SU-DHL-6 (cell line): ENCODE data around the gene GAPDH.

Experiments used
- H2AFZ ChIP-seq: fragments of 200-600 bp; sonication (generic); 2 replicates; pipeline ENCODE4 v1.6.1; 2014; ENCODE audit warnings: low read depth, mild to moderate bottlenecking, moderate library complexity, mixed read lengths, antibody characterized with exemption, low read length; ENCODE audit not compliant: severe bottlenecking
- H3F3A ChIP-seq: fragments of 200-600 bp; shearing (Covaris generic); 2 replicates; pipeline ENCODE4 v1.6.0; 2016; ENCODE audit warnings: antibody characterized with exemption, mild to moderate bottlenecking; ENCODE audit not compliant: insufficient read depth
- H3K27ac ChIP-seq: fragments of 200-600 bp; sonication (generic); 2 replicates; pipeline ENCODE4 v1.5.1; 2016; ENCODE audit warnings: low read depth, mild to moderate bottlenecking, low read length, moderate library complexity, mixed read lengths
- H3K27me3 ChIP-seq: fragments of 200-600 bp; sonication (generic), shearing (Covaris generic); 2 replicates; pipeline ENCODE4 v1.6.0; 2014; ENCODE audit warnings: mild to moderate bottlenecking, low read length
- H3K36me3 ChIP-seq: fragments of 200-600 bp; sonication (generic); 2 replicates; pipeline ENCODE4 v1.6.1; 2014; ENCODE audit warnings: mild to moderate bottlenecking, low read length, mixed read lengths
- H3K4me2 ChIP-seq: fragments of 300-600, 200-600 bp; shearing (Covaris generic), sonication (generic); 2 replicates; pipeline ENCODE4 v1.6.0; 2014; ENCODE audit warnings: low read length, low read depth, mild to moderate bottlenecking; ENCODE audit not compliant: poor library complexity, severe bottlenecking
- H3K4me3 ChIP-seq: fragments of 200-600 bp; sonication (generic); 2 replicates; pipeline ENCODE4 v1.5.1; 2014; ENCODE audit warnings: antibody characterized with exemption, low read length, mild to moderate bottlenecking, mixed read lengths; ENCODE audit not compliant: insufficient read depth, poor library complexity, severe bottlenecking
- H3K79me2 ChIP-seq: fragments of 200-600 bp; sonication (generic); 2 replicates; pipeline ENCODE4 v1.6.1; 2014; ENCODE audit warnings: mild to moderate bottlenecking, low read length, moderate library complexity; ENCODE audit not compliant: insufficient read depth
- H3K9ac ChIP-seq: fragments of 200-600 bp; sonication (generic); 2 replicates; pipeline ENCODE4 v1.7.0; 2014; ENCODE audit warnings: mild to moderate bottlenecking, low read length
- H3K9me2 ChIP-seq: fragments of 200-600 bp; sonication (generic); replicated peaks from 2 replicates; pipeline ENCODE4 v1.6.1; 2014; ENCODE audit warnings: low read length; ENCODE audit not compliant: insufficient read depth
- H3K9me3 ChIP-seq: fragments of 200-600 bp; sonication (generic); 2 replicates; pipeline ENCODE4 v1.6.1; 2014; ENCODE audit warnings: low read length, mixed read lengths; ENCODE audit not compliant: insufficient read depth
- H4K20me1 ChIP-seq: fragments of 200-600 bp; sonication (generic); 2 replicates; pipeline ENCODE4 v1.6.1; 2014; ENCODE audit warnings: low read depth, mild to moderate bottlenecking, antibody characterized with exemption, low read length, moderate library complexity, mixed read lengths
- CTCF ChIP-seq: fragments of 200-600 bp; sonication (generic); IDR thresholded peaks from one replicate; pipeline ENCODE4 v1.5.1; 2017; ENCODE audit warnings: antibody characterized with exemption, mild to moderate bottlenecking, low read length, moderate library complexity; ENCODE audit not compliant: insufficient read depth, poor library complexity, severe bottlenecking
- EZH2phosphoT487 ChIP-seq: fragments of 200-600 bp; sonication (generic), shearing (Covaris generic); conservative IDR thresholded peaks from 2 replicates; pipeline ENCODE4 v1.6.1; 2018; ENCODE audit warnings: mild to moderate bottlenecking, antibody characterized with exemption, low read length, moderate library complexity, mixed read lengths

Gene GAPDH

GRCh38 chr12:6550294-6551062, 16.2 kb downstream of the GAPDH start:
- H3K36me3 ChIP-seq, result peaks cover 7% of the 10 kb centered on the region; the same call in 1 of the 2 replicates
- H3K4me3 ChIP-seq, result no peak overlapping the region
- no peak overlapping the region for H3K27ac ChIP-seq
- no peaks in the 10 kb centered on the region for H3K9me3 ChIP-seq
- no peak overlapping the region for H2AFZ ChIP-seq
- H3K4me2 ChIP-seq, result no peak overlapping the region
- H4K20me1 ChIP-seq, result peaks cover 2% of the 10 kb centered on the region; the same call in 1 of the 2 replicates
- H3K27me3 ChIP-seq, result no peaks in the 10 kb centered on the region
- TF ChIP-seq CTCF (no peak), EZH2phosphoT487 (no peak)
- H3F3A ChIP-seq, result no peaks in the 10 kb centered on the region
- H3K9me2 ChIP-seq, result no peaks in the 10 kb centered on the region
- H3K9ac ChIP-seq, result no peak overlapping the region
- H3K79me2 ChIP-seq, result peaks cover 45% of the 10 kb centered on the region

GRCh38 chr12:6551063-6551461, 16.7 kb downstream of the GAPDH start:
- H3K79me2 ChIP-seq, result peaks cover 45% of the 10 kb centered on the region
- H3K9me2 ChIP-seq, result no peaks in the 10 kb centered on the region
- no peak overlapping the region for H3K9ac ChIP-seq
- no peak overlapping the region for H3K27ac ChIP-seq
- no peak overlapping the region for H3K4me2 ChIP-seq
- H4K20me1 ChIP-seq, result peaks cover 2% of the 10 kb centered on the region; the same call in 1 of the 2 replicates
- H3K4me3 ChIP-seq, result no peak overlapping the region
- H3K27me3 ChIP-seq, result no peaks in the 10 kb centered on the region
- TF ChIP-seq EZH2phosphoT487, result no peak
- no peak for TF ChIP-seq CTCF
- no peaks in the 10 kb centered on the region for H3K9me3 ChIP-seq
- peaks cover 7% of the 10 kb centered on the region; the same call in 1 of the 2 replicates for H3K36me3 ChIP-seq
- H3F3A ChIP-seq, result no peaks in the 10 kb centered on the region
- no peak overlapping the region for H2AFZ ChIP-seq

GRCh38 chr12:6551496-6552139, 17.3 kb downstream of the GAPDH start:
- Histone ChIP-seq H2AFZ (no peak overlapping the region), H3K79me2 (peaks cover 45% of the 10 kb centered on the region), H3K36me3 (peaks cover 7% of the 10 kb centered on the region; the same call in 1 of the 2 replicates), H3K4me3 (no peak overlapping the region), H4K20me1 (peaks cover 2% of the 10 kb centered on the region; the same call in 1 of the 2 replicates), H3K27me3 (no peaks in the 10 kb centered on the region), H3K9me2 (no peaks in the 10 kb centered on the region), H3K27ac (no peak overlapping the region), H3K4me2 (no peak overlapping the region), H3K9ac (no peak overlapping the region), H3K9me3 (no peaks in the 10 kb centered on the region), H3F3A (peaks cover 3% of the 10 kb centered on the region; the same call in 1 of the 2 replicates)
- TF ChIP-seq CTCF, result no peak
- no peak for TF ChIP-seq EZH2phosphoT487
